SK-N-SH (cell line): ENCODE measurements around the gene PEX11G. TPM values are rescaled to one million over a fixed set of nuclear protein-coding genes. Genes with fewer than 3 reads are reported as not detected.

Experiments used
- CTCF ChIA-PET: fragments of 300-600, 350-600 bp; formaldehyde crosslinking; extraction: SDS; loops from one replicate; lab custom pipeline; 2021; lab: Yijun Ruan, JAX
- POLR2A ChIA-PET: fragments of 350-600 bp; sonication (Branson Sonifier 250); formaldehyde crosslinking; extraction: SDS; loops from one replicate; lab custom pipeline; 2020; ENCODE audit warnings: antibody characterized with exemption, inconsistent platforms; lab: Yijun Ruan, JAX
- DNase-seq: peaks from one replicate; pipeline ENCODE4 v3.0.0; 2012
- H2AFZ ChIP-seq: fragments of 200-600 bp; sonication (generic); 2 replicates; pipeline ENCODE4 v1.8.1; 2016; ENCODE audit warnings: antibody characterized with exemption, mild to moderate bottlenecking, low read depth
- H3F3A ChIP-seq: fragments of 200-600 bp; sonication (generic); replicated peaks from 2 replicates; pipeline ENCODE3; 2016; ENCODE audit warnings: antibody characterized with exemption, mild to moderate bottlenecking; ENCODE audit not compliant: insufficient read depth
- H3K27ac ChIP-seq, 2 experiments: fragments of 200-500 bp in 1 of 2; fragments of 200-600 bp in 1 of 2; sonication (Bioruptor generic) in 1 of 2; sonication (generic), shearing (Covaris generic) in 1 of 2; 2 replicates each; pipeline versions ENCODE4 v1.5.1 to v1.6.1; 2014 to 2016; ENCODE audit warnings: low read depth in 2 of 2, inconsistent platforms in 1 of 2, low read length in 1 of 2, mild to moderate bottlenecking in 1 of 2, mixed read lengths in 1 of 2
- H3K27me3 ChIP-seq: fragments of 200-600 bp; sonication (generic), shearing (Covaris generic); 2 replicates; pipeline ENCODE4 v1.6.1; 2016; ENCODE audit warnings: mixed run types; ENCODE audit not compliant: insufficient read depth
- H3K36me3 ChIP-seq, 2 experiments: fragments of 200-500 bp in 1 of 2; fragments of 200-600 bp in 1 of 2; sonication (Bioruptor generic) in 1 of 2; sonication (generic) in 1 of 2; replicated peaks in 1 of 2; 2 replicates each; pipeline versions ENCODE3 to v1.5.1; 2014 to 2016; ENCODE audit warnings: low read length in 1 of 2, mild to moderate bottlenecking in 1 of 2; ENCODE audit not compliant: insufficient read depth in 2 of 2, control insufficient read depth in 1 of 2
- H3K4me1 ChIP-seq, 2 experiments: fragments of 200-500 bp in 1 of 2; fragments of 200-600 bp in 1 of 2; sonication (Bioruptor generic) in 1 of 2; sonication (generic), shearing (Covaris generic) in 1 of 2; 2 replicates each; pipeline versions ENCODE4 v1.5.1 to v1.6.1; 2014 to 2016; ENCODE audit warnings: low read depth in 1 of 2, low read length in 1 of 2, mixed run types in 1 of 2; ENCODE audit not compliant: insufficient read depth in 2 of 2, control insufficient read depth in 1 of 2
- H3K4me2 ChIP-seq: fragments of 200-600 bp; sonication (generic), shearing (Covaris generic); 2 replicates; pipeline ENCODE4 v1.6.1; 2017; ENCODE audit warnings: mixed run types
- H3K4me3 ChIP-seq, 2 experiments: fragments of 200-500 bp in 1 of 2; fragments of 200-600 bp in 1 of 2; sonication (Bioruptor generic) in 1 of 2; sonication (generic), shearing (Covaris generic) in 1 of 2; 2 replicates each; pipeline versions ENCODE4 v1.5.1 to v1.8.1; 2014 to 2016; ENCODE audit warnings: low read depth in 2 of 2, inconsistent platforms in 1 of 2, low read length in 1 of 2, mild to moderate bottlenecking in 1 of 2, mixed read lengths in 1 of 2, moderate library complexity in 1 of 2
- H3K79me2 ChIP-seq: fragments of 200-600 bp; sonication (generic); 2 replicates; pipeline ENCODE4 v1.8.1; 2017; ENCODE audit warnings: mild to moderate bottlenecking; ENCODE audit not compliant: insufficient read depth
- H3K9ac ChIP-seq: fragments of 200-600 bp; sonication (generic); 2 replicates; pipeline ENCODE4 v1.6.1; 2017; ENCODE audit warnings: mixed run types
- H3K9me2 ChIP-seq: fragments of 200-600 bp; sonication (generic); 2 replicates; pipeline ENCODE4 v1.6.1; 2017; ENCODE audit warnings: mixed run types
- H3K9me3 ChIP-seq: fragments of 200-600 bp; sonication (generic); 2 replicates; pipeline ENCODE4 v1.6.1; 2017; ENCODE audit warnings: mixed run types, mild to moderate bottlenecking, moderate library complexity
- H4K20me1 ChIP-seq: fragments of 200-600 bp; sonication (generic); 2 replicates; pipeline ENCODE4 v1.6.1; 2017; ENCODE audit warnings: mild to moderate bottlenecking, mixed run types; ENCODE audit not compliant: insufficient read depth
- CHD2 ChIP-seq: fragments of 150-350 bp; IDR thresholded peaks from 2 replicates; pipeline ENCODE4 v1.6.1; 2018; ENCODE audit warnings: low read length; ENCODE audit not compliant: partially characterized antibody
- GATA2 ChIP-seq: sonication (generic); formaldehyde crosslinking; IDR thresholded peaks from 2 replicates; pipeline ENCODE4 v1.5.0; 2020; ENCODE audit warnings: mild to moderate bottlenecking, missing genetic modification reagents
- MAX ChIP-seq: IDR thresholded peaks from 2 replicates; pipeline ENCODE4 v1.4.0; 2012; ENCODE audit warnings: low read depth
- MEF2A ChIP-seq: IDR thresholded peaks from 2 replicates; pipeline ENCODE4 v1.4.0; 2012; ENCODE audit warnings: low read depth, borderline replicate concordance
- MXI1 ChIP-seq: IDR thresholded peaks from 2 replicates; pipeline ENCODE4 v1.6.1; 2012; ENCODE audit warnings: mild to moderate bottlenecking, low read depth, low read length, improper control_type of control experiment
- NFIC ChIP-seq: IDR thresholded peaks from 2 replicates; pipeline ENCODE4 v1.4.0; 2012; ENCODE audit warnings: borderline replicate concordance
- POLR2AphosphoS5 ChIP-seq: IDR thresholded peaks from 2 replicates; pipeline ENCODE4 v1.6.1; 2012; ENCODE audit warnings: low read depth, low read length
- RCOR1 ChIP-seq: fragments of 150-350 bp; IDR thresholded peaks from 2 replicates; pipeline ENCODE4 v1.6.1; 2017; ENCODE audit warnings: antibody characterized with exemption, low read length
- RFX5 ChIP-seq: IDR thresholded peaks from 2 replicates; pipeline ENCODE4 v1.6.1; 2012; ENCODE audit warnings: mild to moderate bottlenecking, improper control_type of control experiment, low read length
- SIN3A ChIP-seq: IDR thresholded peaks from 2 replicates; pipeline ENCODE4 v1.6.1; 2012; ENCODE audit warnings: low read depth, mild to moderate bottlenecking, low read length, moderate library complexity, borderline replicate concordance
- TAF1 ChIP-seq: IDR thresholded peaks from 2 replicates; pipeline ENCODE4 v1.6.1; 2012; ENCODE audit warnings: low read depth, mild to moderate bottlenecking, low read length, moderate library complexity, borderline replicate concordance
- TEAD4 ChIP-seq: IDR thresholded peaks from 2 replicates; pipeline ENCODE4 v1.4.0; 2012; ENCODE audit warnings: mild to moderate bottlenecking, borderline replicate concordance; ENCODE audit not compliant: insufficient read depth
- USF1 ChIP-seq: IDR thresholded peaks from 2 replicates; pipeline ENCODE4 v1.4.0; 2012; ENCODE audit warnings: low read depth, borderline replicate concordance
- USF2 ChIP-seq: fragments of 150-350 bp; IDR thresholded peaks from 2 replicates; pipeline ENCODE4 v1.6.1; 2017; ENCODE audit warnings: antibody characterized with exemption, low read length, low read depth, borderline replicate concordance
- YY1 ChIP-seq: IDR thresholded peaks from 2 replicates; pipeline ENCODE4 v1.4.0; 2012; ENCODE audit warnings: low read depth, mild to moderate bottlenecking
- WGBS: methylation state at CpG from one replicate; pipeline ENCODE4 v1.1.6; 2017; ENCODE audit warnings: low lambda C conversion rate; 5-methylcytosine and 5-hydroxymethylcytosine counted together
- polyA plus RNA-seq, 3 experiments: library from polyadenylated mRNA; depleted of rRNA; stranded (reverse); fragments of >200 nt; gene quantifications; 2 replicates each; pipeline ENCODE4 v1.2.3, GENCODE V29; 2012

The PEX11G gene
- polyA plus RNA-seq, 1 of the 3 experiments (the other 2 are of a cell fraction) = 6.1 TPM

- TF ChIP-seq TEAD4 (no peak), SIN3A (no peak), POLR2AphosphoS5 (no peak), MXI1 (no peak)
These were observed 18.1 kb downstream of the PEX11G start (continued) for GRCh38 chr19:7470540-7471305.

DNA sequence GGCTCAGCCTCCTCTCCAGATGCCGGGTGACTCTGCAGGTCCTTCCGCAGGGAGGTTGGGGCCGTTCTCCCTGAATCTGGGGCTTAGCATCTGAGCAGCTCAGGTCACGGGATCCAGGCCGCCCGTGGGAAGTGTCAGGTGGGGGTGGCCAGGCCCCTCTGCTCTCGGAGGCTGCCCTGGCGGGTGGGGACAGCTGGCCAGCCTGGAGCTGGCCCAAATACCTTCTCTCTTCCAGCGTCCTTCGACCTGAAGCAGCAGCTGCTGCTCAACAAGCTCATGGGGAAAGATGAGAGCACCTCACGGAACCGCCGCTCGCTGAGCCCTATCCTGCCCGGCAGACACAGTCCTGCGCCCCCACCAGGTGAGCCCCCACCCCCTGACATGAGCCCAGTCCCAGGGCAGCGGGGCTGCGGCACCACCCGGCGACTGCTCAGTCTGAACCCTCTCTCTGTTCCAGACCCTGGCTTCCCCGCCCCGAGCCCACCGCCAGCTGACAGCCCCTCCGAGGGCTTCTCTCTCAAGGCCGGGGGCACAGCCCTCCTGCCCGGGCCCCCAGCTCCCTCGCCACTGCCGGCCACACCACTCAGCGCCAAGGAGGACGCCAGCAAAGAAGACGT lies 19.1 kb downstream of the PEX11G start:
- Histone ChIP-seq H3K79me2 (no peaks in the 10 kb centered on the region), H3K4me2 (no peak overlapping the region), H3K4me1 (no peaks in the 10 kb centered on the region), H3K36me3 (peaks cover 3 to 17% of the 10 kb centered on the region in 2 experiments), H3K9ac (no peak overlapping the region), H3K9me3 (no peaks in the 10 kb centered on the region), H3K4me3 (no peak overlapping the region), H3K27me3 (no peaks in the 10 kb centered on the region), H2AFZ (no peak overlapping the region), H4K20me1 (no peaks in the 10 kb centered on the region), H3K27ac (no peak overlapping the region), H3F3A (no peaks in the 10 kb centered on the region), H3K9me2 (no peaks in the 10 kb centered on the region)
- POLR2A ChIA-PET = no interaction called here
- DNase-seq = no peak
- WGBS = 94% methylated on average over 12 of the region's 31 CpGs
- CTCF ChIA-PET = interaction anchor here (0.6 to 1.5 kb wide), 2 partner anchors 25 to 1181 kb away, joined by 4 to 5 read pairs; no protein-coding TSS in a partner anchor
- TF ChIP-seq CHD2 (no peak), GATA2 (no peak), USF2 (no peak), RCOR1 (no peak), MAX (no peak), YY1 (no peak), NFIC (no peak), SIN3A (no peak), USF1 (no peak), MEF2A (no peak), TAF1 (no peak), RFX5 (no peak)
